Measurements from ENCODE around the gene ERC1.
"Not testable (repeated sequence)": the region's sequence is repeated elsewhere in the genome, so short reads cannot be mapped to it uniquely, and the experiment has no call there.

Gene ERC1

GRCh38 chr12:1250641-1251040 is 259.6 kb downstream of the ERC1 start:
- Histone ChIP-seq H3K4ac (ENCODE audit: low read depth in 1 of 2, low read length in 2 of 2) (no peak overlapping the region), H3K9me3 (ENCODE audit: control insufficient read depth, low read length) (no peaks in the 10 kb centered on the region), H2AFZ (ENCODE audit: low read depth, low read length) (no peak overlapping the region), H3K27me3 (ENCODE audit: control insufficient read depth in 1 of 2, insufficient read depth in 1 of 2, low read length in 2 of 2) (no peaks in the 10 kb centered on the region), H4K91ac (ENCODE audit: low read length) (no peak overlapping the region), H3K14ac (ENCODE audit: low read length in 2 of 2) (no peak overlapping the region), H3K27ac (ENCODE audit: low read length, poor library complexity, severe bottlenecking) (no peak overlapping the region), H3K18ac (ENCODE audit: low read depth in 1 of 2, low read length in 2 of 2) (no peak overlapping the region), H3K4me1 (ENCODE audit: control insufficient read depth, insufficient read depth, low read depth, low read length) (no peaks in the 10 kb centered on the region), H3K4me3 (ENCODE audit: insufficient read depth in 1 of 2, low read depth in 1 of 2, low read length in 2 of 2) (no peak overlapping the region), H2BK5ac (ENCODE audit: low read depth, low read length, poor library complexity, severe bottlenecking) (no peak overlapping the region), H2BK120ac (ENCODE audit: low read depth, low read length) (no peak overlapping the region), H3K9ac (ENCODE audit: low read length) (no peak overlapping the region), H3K79me1 (replicated peaks; ENCODE audit: low read length, poor library complexity, severe bottlenecking) (no peaks in the 10 kb centered on the region), H2BK12ac (ENCODE audit: low read length in 2 of 2) (no peak overlapping the region), H2AK5ac (ENCODE audit: low read length, severe bottlenecking) (no peak overlapping the region), H3K23ac (ENCODE audit: low read length in 2 of 2) (no peak overlapping the region), H3K4me2 (ENCODE audit: low read length, poor library complexity, severe bottlenecking) (no peak overlapping the region), H2BK15ac (ENCODE audit: low read depth, poor library complexity, severe bottlenecking) (no peak overlapping the region), H3K36me3 (ENCODE audit: control insufficient read depth in 1 of 2, insufficient read depth in 2 of 2, low read depth in 1 of 2, low read length in 2 of 2) (no peaks in the 10 kb centered on the region), H4K8ac (ENCODE audit: low read length) (no peak overlapping the region)
- no peak for DNase-seq
- WGBS = 79% methylated on average over 2 of the region's 3 CpGs

DNA sequence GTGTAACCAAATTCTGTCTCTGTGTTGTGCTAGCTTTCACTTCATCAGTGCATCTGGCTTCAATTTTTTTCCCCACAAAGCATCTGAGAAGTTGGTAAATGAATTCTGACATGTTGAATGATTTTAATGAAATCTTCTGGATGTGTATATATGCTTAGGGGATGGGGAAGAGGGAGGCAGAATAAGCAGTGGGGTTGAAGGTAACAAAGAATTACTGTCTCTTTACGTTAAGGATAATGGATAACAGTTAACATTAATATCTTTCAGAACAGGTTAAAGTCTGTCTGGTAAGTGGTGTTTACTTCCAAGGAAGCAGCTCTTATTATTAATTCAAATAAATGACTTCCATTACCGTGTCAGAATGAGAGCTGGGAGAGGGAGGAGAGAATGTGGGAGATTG is 261.7 kb downstream of the ERC1 start:
- no peak overlapping the region for H3K9ac ChIP-seq (ENCODE audit: low read length)
- no peak overlapping the region for H2BK15ac ChIP-seq (ENCODE audit: low read depth, poor library complexity, severe bottlenecking)
- H3K14ac ChIP-seq (ENCODE audit: low read length in 2 of 2) = no peak overlapping the region
- WGBS = 89% methylated on average over 1 of the region's 2 CpGs
- H2AFZ ChIP-seq (ENCODE audit: low read depth, low read length) = no peak overlapping the region
- no peaks in the 10 kb centered on the region for H3K79me1 ChIP-seq (replicated peaks; ENCODE audit: low read length, poor library complexity, severe bottlenecking)
- no peak overlapping the region for H3K18ac ChIP-seq (ENCODE audit: low read depth in 1 of 2, low read length in 2 of 2)
- no peaks in the 10 kb centered on the region for H3K4me1 ChIP-seq (ENCODE audit: control insufficient read depth, insufficient read depth, low read depth, low read length)
- no peaks in the 10 kb centered on the region for H3K27me3 ChIP-seq (ENCODE audit: control insufficient read depth in 1 of 2, insufficient read depth in 1 of 2, low read length in 2 of 2)
- no peak overlapping the region for H2BK12ac ChIP-seq (ENCODE audit: low read length in 2 of 2)
- no peak overlapping the region for H3K4me2 ChIP-seq (ENCODE audit: low read length, poor library complexity, severe bottlenecking)
- H4K8ac ChIP-seq (ENCODE audit: low read length) = no peak overlapping the region
- H2AK5ac ChIP-seq (ENCODE audit: low read length, severe bottlenecking) = no peak overlapping the region
- H3K4me3 ChIP-seq (ENCODE audit: insufficient read depth in 1 of 2, low read depth in 1 of 2, low read length in 2 of 2) = no peak overlapping the region
- H4K91ac ChIP-seq (ENCODE audit: low read length) = no peak overlapping the region
- H3K4ac ChIP-seq (ENCODE audit: low read depth in 1 of 2, low read length in 2 of 2) = no peak overlapping the region
- H3K36me3 ChIP-seq (ENCODE audit: control insufficient read depth in 1 of 2, insufficient read depth in 2 of 2, low read depth in 1 of 2, low read length in 2 of 2) = peaks cover 0 to 6% of the 10 kb centered on the region in 2 experiments
- DNase-seq = no peak
- no peaks in the 10 kb centered on the region for H3K9me3 ChIP-seq (ENCODE audit: control insufficient read depth, low read length)
- H3K23ac ChIP-seq (ENCODE audit: low read length in 2 of 2) = no peak overlapping the region
- H2BK5ac ChIP-seq (ENCODE audit: low read depth, low read length, poor library complexity, severe bottlenecking) = no peak overlapping the region
- H3K27ac ChIP-seq (ENCODE audit: low read length, poor library complexity, severe bottlenecking) = no peak overlapping the region
- H2BK120ac ChIP-seq (ENCODE audit: low read depth, low read length) = no peak overlapping the region

- not testable (repeated sequence) for H3K14ac ChIP-seq (ENCODE audit: low read length in 2 of 2); DNase-seq; H3K4me2 ChIP-seq (ENCODE audit: low read length, poor library complexity, severe bottlenecking); H2BK120ac ChIP-seq (ENCODE audit: low read depth, low read length); H3K9ac ChIP-seq (ENCODE audit: low read length); H2BK5ac ChIP-seq (ENCODE audit: low read depth, low read length, poor library complexity, severe bottlenecking); H3K36me3 ChIP-seq (ENCODE audit: control insufficient read depth in 1 of 2, insufficient read depth in 2 of 2, low read depth in 1 of 2, low read length in 2 of 2); H3K4me3 ChIP-seq (ENCODE audit: insufficient read depth in 1 of 2, low read depth in 1 of 2, low read length in 2 of 2); H3K79me1 ChIP-seq (replicated peaks; ENCODE audit: low read length, poor library complexity, severe bottlenecking); H3K27me3 ChIP-seq (ENCODE audit: control insufficient read depth in 1 of 2, insufficient read depth in 1 of 2, low read length in 2 of 2); H3K9me3 ChIP-seq (ENCODE audit: control insufficient read depth, low read length); H3K27ac ChIP-seq (ENCODE audit: low read length, poor library complexity, severe bottlenecking); H4K91ac ChIP-seq (ENCODE audit: low read length); H4K8ac ChIP-seq (ENCODE audit: low read length); H2BK15ac ChIP-seq (ENCODE audit: low read depth, poor library complexity, severe bottlenecking); H3K4me1 ChIP-seq (ENCODE audit: control insufficient read depth, insufficient read depth, low read depth, low read length); H2AFZ ChIP-seq (ENCODE audit: low read depth, low read length); H2AK5ac ChIP-seq (ENCODE audit: low read length, severe bottlenecking); H3K4ac ChIP-seq (ENCODE audit: low read depth in 1 of 2, low read length in 2 of 2); H2BK12ac ChIP-seq (ENCODE audit: low read length in 2 of 2); H3K23ac ChIP-seq (ENCODE audit: low read length in 2 of 2); H3K18ac ChIP-seq (ENCODE audit: low read depth in 1 of 2, low read length in 2 of 2)
- 94% methylated on average over 3 of the region's 6 CpGs for WGBS
Observed at GRCh38 chr12:1255125-1255524, 264.1 kb downstream of the ERC1 start.

- H3K23ac ChIP-seq (ENCODE audit: low read length in 2 of 2); H3K4ac ChIP-seq (ENCODE audit: low read depth in 1 of 2, low read length in 2 of 2); H2AK5ac ChIP-seq (ENCODE audit: low read length, severe bottlenecking); H3K27me3 ChIP-seq (ENCODE audit: control insufficient read depth in 1 of 2, insufficient read depth in 1 of 2, low read length in 2 of 2); H3K27ac ChIP-seq (ENCODE audit: low read length, poor library complexity, severe bottlenecking); H3K36me3 ChIP-seq (ENCODE audit: control insufficient read depth in 1 of 2, insufficient read depth in 2 of 2, low read depth in 1 of 2, low read length in 2 of 2); H3K9me3 ChIP-seq (ENCODE audit: control insufficient read depth, low read length); H3K4me3 ChIP-seq (ENCODE audit: insufficient read depth in 1 of 2, low read depth in 1 of 2, low read length in 2 of 2); H3K79me1 ChIP-seq (replicated peaks; ENCODE audit: low read length, poor library complexity, severe bottlenecking); H3K4me1 ChIP-seq (ENCODE audit: control insufficient read depth, insufficient read depth, low read depth, low read length); H3K18ac ChIP-seq (ENCODE audit: low read depth in 1 of 2, low read length in 2 of 2); H2BK120ac ChIP-seq (ENCODE audit: low read depth, low read length); H2BK12ac ChIP-seq (ENCODE audit: low read length in 2 of 2); H3K9ac ChIP-seq (ENCODE audit: low read length); H4K8ac ChIP-seq (ENCODE audit: low read length); H4K91ac ChIP-seq (ENCODE audit: low read length); H3K4me2 ChIP-seq (ENCODE audit: low read length, poor library complexity, severe bottlenecking); DNase-seq; H2AFZ ChIP-seq (ENCODE audit: low read depth, low read length); H2BK5ac ChIP-seq (ENCODE audit: low read depth, low read length, poor library complexity, severe bottlenecking); H2BK15ac ChIP-seq (ENCODE audit: low read depth, poor library complexity, severe bottlenecking); H3K14ac ChIP-seq (ENCODE audit: low read length in 2 of 2): not testable (repeated sequence)
- WGBS = 95% methylated on average over 4 of the region's 4 CpGs
Observed at GRCh38 chr12:1255854-1256253, 264.8 kb downstream of the ERC1 start.

All from mesenchymal stem cell (in vitro differentiated cells and primary cell).